Measurements from ENCODE around the gene EGFLAM. TPM values are rescaled to one million over a fixed set of nuclear protein-coding genes. Genes with fewer than 3 reads are reported as not detected.
A peak's percentile ranks its signal among the peaks of the same experiment; 100 is the strongest.
"Not testable (repeated sequence)": the region's sequence is repeated elsewhere in the genome, so short reads cannot be mapped to it uniquely, and the experiment has no call there.

EGFLAM gene
- total RNA-seq, 1 donor from 2014 or later = 0.12 TPM

GRCh38 chr5:38404667-38405276 is 146.4 kb downstream of the EGFLAM start:
- peak; percentile 62 for TF ChIP-seq CTCF (IDR thresholded peaks at IDR 0.05)
- H3K27me3 Mint-ChIP-seq (ENCODE audit: low read depth) = peaks cover 5% of the 10 kb centered on the region
- no peak overlapping the region for H3K4me3 Mint-ChIP-seq (ENCODE audit: unreplicated experiment)
- no peaks in the 10 kb centered on the region for H3K9me3 Mint-ChIP-seq (ENCODE audit: low read depth)
- no peak for DNase-seq (ENCODE audit: low spot score)
- peaks cover 14% of the 10 kb centered on the region for H3K4me1 Mint-ChIP-seq (ENCODE audit: low read depth)
- no peaks in the 10 kb centered on the region for H3K36me3 Mint-ChIP-seq (ENCODE audit: low read depth)
- H3K27ac Mint-ChIP-seq (ENCODE audit: unreplicated experiment) = no peak overlapping the region

GRCh38 chr5:38408446-38409198 is 150.3 kb downstream of the EGFLAM start:
- Mint-ChIP-seq H3K27ac (ENCODE audit: unreplicated experiment) (no peak overlapping the region), H3K9me3 (ENCODE audit: low read depth) (no peaks in the 10 kb centered on the region), H3K36me3 (ENCODE audit: low read depth) (no peaks in the 10 kb centered on the region), H3K27me3 (ENCODE audit: low read depth) (peaks cover 5% of the 10 kb centered on the region), H3K4me1 (ENCODE audit: low read depth) (peaks cover 7% of the 10 kb centered on the region), H3K4me3 (ENCODE audit: unreplicated experiment) (no peak overlapping the region)
- TF ChIP-seq CTCF (IDR thresholded peaks at IDR 0.05) = no peak
- no peak for DNase-seq (ENCODE audit: low spot score)

- H3K9me3 Mint-ChIP-seq (ENCODE audit: low read depth) = no peaks in the 10 kb centered on the region
- H3K27me3 Mint-ChIP-seq (ENCODE audit: low read depth) = peaks cover 5% of the 10 kb centered on the region
- no peak for DNase-seq (ENCODE audit: low spot score)
- no peak overlapping the region for H3K4me3 Mint-ChIP-seq (ENCODE audit: unreplicated experiment)
- no peaks in the 10 kb centered on the region for H3K4me1 Mint-ChIP-seq (ENCODE audit: low read depth)
- no peak for TF ChIP-seq CTCF (IDR thresholded peaks at IDR 0.05)
- H3K36me3 Mint-ChIP-seq (ENCODE audit: low read depth) = no peaks in the 10 kb centered on the region
- H3K27ac Mint-ChIP-seq (ENCODE audit: unreplicated experiment) = no peak overlapping the region
Measured at GRCh38 chr5:38410304-38410990, 152.1 kb downstream of the EGFLAM start.

GRCh38 chr5:38413696-38414095 is 155.3 kb downstream of the EGFLAM start:
- Mint-ChIP-seq H3K36me3 (ENCODE audit: low read depth) (no peaks in the 10 kb centered on the region), H3K27me3 (ENCODE audit: low read depth) (peaks cover 1% of the 10 kb centered on the region), H3K4me3 (ENCODE audit: unreplicated experiment) (no peak overlapping the region), H3K9me3 (ENCODE audit: low read depth) (no peaks in the 10 kb centered on the region), H3K27ac (ENCODE audit: unreplicated experiment) (no peak overlapping the region), H3K4me1 (ENCODE audit: low read depth) (peaks cover 10% of the 10 kb centered on the region)
- DNase-seq (ENCODE audit: low spot score) = no peak
- TF ChIP-seq CTCF (IDR thresholded peaks at IDR 0.05) = no peak

- H3K9me3 Mint-ChIP-seq (ENCODE audit: low read depth) = no peaks in the 10 kb centered on the region
- DNase-seq (ENCODE audit: low spot score) = no peak
- no peak overlapping the region for H3K27ac Mint-ChIP-seq (ENCODE audit: unreplicated experiment)
- TF ChIP-seq CTCF (IDR thresholded peaks at IDR 0.05) = no peak
- no peak overlapping the region for H3K4me3 Mint-ChIP-seq (ENCODE audit: unreplicated experiment)
- peaks cover 10% of the 10 kb centered on the region for H3K4me1 Mint-ChIP-seq (ENCODE audit: low read depth)
- H3K27me3 Mint-ChIP-seq (ENCODE audit: low read depth) = peaks cover 5% of the 10 kb centered on the region
- no peaks in the 10 kb centered on the region for H3K36me3 Mint-ChIP-seq (ENCODE audit: low read depth)
Measured at GRCh38 chr5:38414348-38414747, 156.0 kb downstream of the EGFLAM start.

- H3K9me3 Mint-ChIP-seq (ENCODE audit: low read depth); H3K36me3 Mint-ChIP-seq (ENCODE audit: low read depth); H3K27me3 Mint-ChIP-seq (ENCODE audit: low read depth); DNase-seq (ENCODE audit: low spot score); H3K27ac Mint-ChIP-seq (ENCODE audit: unreplicated experiment); H3K4me3 Mint-ChIP-seq (ENCODE audit: unreplicated experiment): not testable (repeated sequence)
- peaks cover 15% of the 10 kb centered on the region for H3K4me1 Mint-ChIP-seq (ENCODE audit: low read depth)
Measured at GRCh38 chr5:38415772-38416171, 157.4 kb downstream of the EGFLAM start.
